Testis (tissue), 3 donors: ENCODE data around the gene CXCL6. TPM values are rescaled to one million over a fixed set of nuclear protein-coding genes. Genes with fewer than 3 reads are reported as not detected.

Source experiments
- DNase-seq: peaks from one replicate; pipeline ENCODE4 v3.0.0-alpha.2; 2019
- H3K27ac ChIP-seq, 2 donors: fragments of 200-600 bp; sonication (generic); one replicate each; pipeline ENCODE4 v1.5.1; 2019
- H3K27me3 ChIP-seq: fragments of 200-600 bp; sonication (generic); one replicate; pipeline ENCODE4 v1.5.1; 2019
- H3K36me3 ChIP-seq: fragments of 200-600 bp; sonication (generic); one replicate; pipeline ENCODE4 v1.5.1; 2017; ENCODE audit warnings: low read depth; ENCODE audit errors: missing control alignments
- H3K4me1 ChIP-seq: fragments of 200-600 bp; sonication (generic); one replicate; pipeline ENCODE4 v1.5.1; 2019
- H3K4me3 ChIP-seq, 2 donors: fragments of 200-600 bp; sonication (generic); one replicate each; pipeline ENCODE4 v1.5.1; 2017 to 2019
- H3K9me3 ChIP-seq: fragments of 200-600 bp; sonication (generic); one replicate; pipeline ENCODE4 v1.5.1; 2017
- CTCF ChIP-seq, 3 experiments: fragments of 450-650 bp in 2 of 3; fragments of 200-600 bp in 1 of 3; sonication (generic) in 1 of 3; IDR thresholded peaks; one replicate each; pipeline ENCODE4 v1.5.1; 2016 to 2019; ENCODE audit warnings: antibody characterized with exemption in 3 of 3, mild to moderate bottlenecking in 2 of 3, moderate library complexity in 1 of 3
- POLR2A ChIP-seq: fragments of 450-650 bp; IDR thresholded peaks from one replicate; pipeline ENCODE4 v1.6.1; 2017; ENCODE audit warnings: antibody characterized with exemption, mild to moderate bottlenecking, moderate library complexity
- WGBS, 2 donors: methylation state at CpG; one replicate each; pipeline ENCODE4 v1.1.5; 2018; 5-methylcytosine and 5-hydroxymethylcytosine counted together
- intact Hi-C: fragments of 100-400 bp; cut with DNase I; formaldehyde crosslinking; loops from one replicate; pipeline ENCODE4 v1.15.1; 2023; ENCODE audit warnings: low total_unique reads
- polyA plus RNA-seq: library from polyadenylated mRNA; stranded (reverse); fragments of 350-450 nt; fragmentation: Illumina TruSeq; extraction: RNeasy Lipid Tissue Mini Kit (QIAGEN cat#74804); gene quantifications from one replicate; pipeline ENCODE4 v1.2.3, GENCODE V29; 2014; ENCODE audit warnings: low read depth, low replicate concordance; ENCODE audit not compliant: insufficient read depth
- total RNA-seq, 2 donors: library from RNA; depleted of rRNA; stranded (reverse); fragments of >200 nt; gene quantifications; one replicate each; pipeline ENCODE4 v1.2.3, GENCODE V29; 2016

Gene CXCL6
- total and polyA plus RNA-seq, 3 donors from 2014 or later, result 0.54 to 1.7 (median 1.2) TPM

GRCh38 chr4:73867783-73868182, 31.3 kb downstream of the CXCL6 start:
- no peak overlapping the region for H3K4me3 ChIP-seq
- TF ChIP-seq POLR2A (no peak), CTCF (IDR thresholded peaks at IDR 0.05) (no peak)
- DNase-seq, result no peak
- 72 to 84% methylated on average over 3 of the region's 3 CpGs for WGBS, 2 donors
- H3K27ac ChIP-seq, result no peak overlapping the region
- intact Hi-C loops, result no loop called here
- no peaks in the 10 kb centered on the region for H3K9me3 ChIP-seq
- no peaks in the 10 kb centered on the region for H3K27me3 ChIP-seq
- peaks cover 7% of the 10 kb centered on the region for H3K4me1 ChIP-seq
- no peaks in the 10 kb centered on the region for H3K36me3 ChIP-seq

GRCh38 chr4:73868206-73869129, 32.0 kb downstream of the CXCL6 start:
- intact Hi-C loops, result no loop called here
- H3K4me1 ChIP-seq, result peaks cover 7% of the 10 kb centered on the region
- peak overlapping the region; percentile 49 to 58 for H3K4me3 ChIP-seq
- no peak overlapping the region for H3K27ac ChIP-seq
- no peaks in the 10 kb centered on the region for H3K9me3 ChIP-seq
- TF ChIP-seq POLR2A (no peak), CTCF (IDR thresholded peaks at IDR 0.05) (no peak)
- 23 to 31% methylated on average over 16 of the region's 16 CpGs for WGBS, 2 donors
- no peaks in the 10 kb centered on the region for H3K27me3 ChIP-seq
- DNase-seq, result no peak
- H3K36me3 ChIP-seq, result no peaks in the 10 kb centered on the region

GRCh38 chr4:73869130-73870055, 32.9 kb downstream of the CXCL6 start, which contains the start of gene CXCL1:
CXCL1 (plus strand) TSS chr4:73869393; CDS start chr4:73869471, 78 bp downstream.
- Histone ChIP-seq H3K4me3 (peak within 1 kb of the TSS; percentile 49 to 58), H3K27me3 (no peaks in the 10 kb centered on the region), H3K4me1 (peaks cover 7% of the 10 kb centered on the region), H3K27ac (no peak within 1 kb of the TSS), H3K9me3 (no peaks in the 10 kb centered on the region), H3K36me3 (no peaks in the 10 kb centered on the region)
- intact Hi-C loops, result no loop called here
- no peak for TF ChIP-seq CTCF (IDR thresholded peaks at IDR 0.05)
- no peak for TF ChIP-seq POLR2A
- WGBS, 2 donors, result 12 to 63% methylated on average over 5 to 48 of the region's 61 CpGs
- peak; percentile 16 for DNase-seq

- intact Hi-C loops, result no loop called here
- Histone ChIP-seq H3K36me3 (no peaks in the 10 kb centered on the region), H3K4me1 (peaks cover 7% of the 10 kb centered on the region), H3K27me3 (no peaks in the 10 kb centered on the region), H3K27ac (no peak overlapping the region), H3K4me3 (no peak overlapping the region), H3K9me3 (no peaks in the 10 kb centered on the region)
- TF ChIP-seq POLR2A (no peak), CTCF (IDR thresholded peaks at IDR 0.05) (no peak)
- WGBS, 2 donors, result 58 to 74% methylated on average over 3 of the region's 3 CpGs
- no peak for DNase-seq
Observed at GRCh38 chr4:73870260-73870659, 33.8 kb downstream of the CXCL6 start.
